NCI-H1694 treated with DMSO at 0.1 percent for 48 hours (cell line): ENCODE measurements around the gene PDXP.

Source experiments
- DNase-seq: peaks from one replicate; lab custom pipeline; 2025; lab: John Stamatoyannopoulos, UW

The PDXP gene

DNA sequence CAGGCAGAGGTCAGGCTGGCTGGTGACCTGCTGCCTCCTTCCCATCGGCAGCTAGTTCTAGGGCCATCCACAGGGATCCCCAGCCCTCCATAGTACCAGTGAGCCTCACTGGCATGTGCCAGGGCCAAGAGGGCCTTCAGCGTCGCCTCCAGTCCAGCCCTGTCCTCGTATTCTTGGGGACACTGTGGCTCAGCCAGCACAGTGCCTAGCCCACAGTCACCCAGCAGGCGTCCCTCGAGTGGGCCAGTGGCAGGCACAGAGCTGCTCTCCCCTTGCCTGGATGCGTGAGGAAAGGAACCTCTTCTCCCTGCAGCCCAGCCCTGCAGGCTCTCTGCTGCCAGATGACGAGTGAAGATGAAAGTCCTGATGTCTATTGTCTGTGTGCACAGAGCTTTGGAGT lies 29.7 kb upstream of the PDXP start:
- no peak for DNase-seq

DNA sequence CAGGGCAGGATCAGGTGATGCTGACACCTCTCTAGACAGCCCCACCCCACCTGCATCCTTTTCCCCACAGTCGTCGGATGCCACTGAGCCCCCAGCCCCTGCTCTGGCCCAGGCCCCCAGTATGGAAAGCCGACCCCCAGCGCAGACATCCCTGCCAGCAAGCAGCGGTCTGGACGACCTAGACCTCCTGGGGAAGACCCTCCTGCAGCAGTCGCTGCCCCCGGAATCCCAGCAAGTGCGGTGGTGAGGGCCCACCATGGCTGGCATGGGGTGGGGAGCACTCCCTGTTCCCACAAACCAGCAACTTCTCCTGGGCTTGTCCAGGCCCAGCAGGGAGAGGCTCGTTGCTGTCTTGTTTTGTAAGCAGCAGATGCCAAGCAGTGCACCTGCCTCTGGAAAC lies 28.6 kb upstream of the PDXP start:
- no peak for DNase-seq

DNA sequence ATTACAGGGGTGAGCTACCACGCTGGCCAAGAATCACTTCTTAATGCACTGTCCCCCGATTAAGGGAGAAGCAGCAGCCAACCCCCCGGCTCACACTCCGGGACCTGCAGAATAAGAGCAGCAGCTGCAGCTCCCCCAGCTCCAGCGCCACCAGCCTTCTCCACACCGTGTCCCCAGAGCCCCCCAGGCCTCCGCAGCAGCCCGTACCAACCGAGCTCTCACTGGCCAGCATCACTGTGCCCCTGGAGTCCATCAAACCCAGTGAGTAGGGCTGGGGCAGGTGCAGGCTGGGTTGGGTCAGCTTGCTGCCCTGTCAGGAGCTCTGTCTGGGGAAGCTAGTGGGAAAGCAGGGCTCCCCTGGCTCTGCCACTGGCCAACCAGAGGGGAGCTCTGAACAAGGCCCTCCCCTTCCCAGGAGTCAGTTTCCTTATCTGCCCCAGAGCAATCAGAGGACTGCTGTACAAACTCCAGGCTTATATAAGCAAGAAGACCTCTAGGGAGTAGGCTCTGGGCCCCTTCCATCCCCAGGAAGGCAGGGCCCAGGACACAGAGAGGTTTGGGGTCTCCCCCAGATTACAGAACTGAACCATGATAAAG lies 27.6 kb upstream of the PDXP start:
- DNase-seq = no peak

DNA sequence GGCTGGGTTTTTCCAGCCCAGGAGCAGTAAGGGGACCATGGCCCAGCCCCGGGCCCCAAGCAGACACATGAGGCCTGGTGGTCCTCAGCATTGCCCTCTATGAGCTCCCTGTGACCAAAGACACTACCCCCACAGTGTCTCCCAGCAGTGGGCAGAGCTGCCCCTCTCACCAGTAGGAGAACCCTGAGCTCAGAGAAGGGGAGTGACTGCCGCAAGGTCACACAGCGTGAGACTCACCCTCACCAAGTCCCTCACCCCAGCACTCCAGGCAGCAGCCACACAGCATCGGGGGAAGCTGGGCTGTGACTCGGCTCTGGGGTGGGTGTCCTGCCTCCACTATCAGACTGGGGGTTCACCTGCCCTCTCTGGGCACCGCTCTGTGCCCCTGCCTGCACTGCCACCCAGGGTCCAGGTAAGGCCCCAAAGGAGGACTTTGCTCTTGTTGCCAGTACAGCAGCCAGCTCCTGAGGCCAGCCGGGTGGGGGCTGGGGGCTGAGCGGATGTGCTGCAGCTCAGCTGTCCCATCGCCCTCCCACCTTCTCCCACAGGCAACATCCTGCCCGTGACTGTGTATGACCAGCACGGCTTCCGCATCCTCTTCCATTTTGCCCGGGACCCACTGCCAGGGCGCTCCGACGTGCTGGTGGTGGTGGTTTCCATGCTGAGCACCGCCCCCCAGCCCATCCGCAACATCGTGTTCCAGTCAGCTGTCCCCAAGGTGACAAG lies 26.9 kb upstream of the PDXP start:
- DNase-seq = no peak

DNA sequence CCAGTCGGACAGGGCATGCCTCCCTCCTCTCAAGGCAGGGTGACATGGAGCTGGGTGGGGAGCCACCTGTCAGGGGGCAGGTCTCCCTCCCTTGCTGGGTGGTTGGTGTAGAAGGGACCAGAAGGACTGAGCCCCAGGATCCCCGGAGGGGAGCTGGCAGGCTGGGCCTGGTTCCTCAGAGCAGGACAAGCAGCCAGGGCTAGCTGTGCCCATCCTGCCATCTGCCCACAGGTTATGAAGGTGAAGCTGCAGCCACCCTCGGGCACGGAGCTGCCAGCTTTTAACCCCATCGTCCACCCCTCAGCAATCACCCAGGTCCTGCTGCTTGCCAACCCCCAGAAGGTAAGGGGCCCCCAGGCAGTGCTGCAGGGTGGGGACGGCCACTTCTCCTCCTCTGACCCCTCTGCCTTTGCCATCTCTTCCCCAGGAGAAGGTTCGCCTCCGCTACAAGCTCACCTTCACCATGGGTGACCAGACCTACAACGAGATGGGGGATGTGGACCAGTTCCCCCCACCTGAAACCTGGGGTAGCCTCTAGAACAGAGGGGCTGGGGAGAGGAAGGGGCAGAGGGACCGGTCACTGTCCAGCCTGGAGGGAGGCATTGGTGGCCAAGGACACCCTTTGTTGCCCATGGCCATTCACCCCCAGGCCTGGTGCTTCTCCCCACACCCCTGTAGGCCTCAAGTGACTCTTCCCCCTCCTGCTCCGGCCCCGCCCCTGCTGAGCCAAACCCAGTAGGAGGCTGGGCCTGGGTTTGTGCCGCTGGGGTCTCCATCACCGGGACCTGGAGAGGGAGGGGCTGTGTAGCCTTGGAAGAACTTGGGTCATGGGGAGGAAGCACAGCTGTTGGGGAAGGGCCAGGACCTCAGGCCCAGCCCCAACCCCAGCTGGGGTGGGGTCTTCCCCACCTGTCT lies 26.1 kb upstream of the PDXP start:
- no peak for DNase-seq

DNA sequence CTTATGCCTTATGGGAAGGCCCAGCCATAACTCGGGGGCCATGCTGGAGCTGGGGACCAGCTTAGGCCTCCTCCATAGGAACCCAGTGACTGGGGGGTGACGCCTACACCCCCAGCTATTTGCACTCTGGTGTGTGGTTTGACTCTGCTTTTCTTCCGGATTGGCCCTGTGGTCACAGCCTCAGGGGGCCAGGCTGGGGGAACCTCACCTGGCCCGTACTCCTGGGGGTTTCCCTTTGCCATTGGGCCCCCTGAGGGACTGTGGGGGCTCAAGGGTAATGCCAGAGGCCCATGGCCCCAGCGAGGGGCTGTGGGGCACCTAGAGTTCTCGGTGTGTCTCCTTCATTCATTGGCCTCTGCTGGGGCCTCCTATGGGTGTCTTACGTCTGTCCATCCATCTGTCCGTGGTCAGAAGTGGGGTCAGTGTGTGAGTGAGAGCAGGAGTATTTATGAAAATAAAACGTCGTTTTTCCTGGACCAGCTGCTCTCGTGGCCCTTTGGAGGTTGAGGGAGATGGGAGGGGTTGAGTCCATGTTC lies 25.4 kb upstream of the PDXP start:
- DNase-seq = no peak

DNA sequence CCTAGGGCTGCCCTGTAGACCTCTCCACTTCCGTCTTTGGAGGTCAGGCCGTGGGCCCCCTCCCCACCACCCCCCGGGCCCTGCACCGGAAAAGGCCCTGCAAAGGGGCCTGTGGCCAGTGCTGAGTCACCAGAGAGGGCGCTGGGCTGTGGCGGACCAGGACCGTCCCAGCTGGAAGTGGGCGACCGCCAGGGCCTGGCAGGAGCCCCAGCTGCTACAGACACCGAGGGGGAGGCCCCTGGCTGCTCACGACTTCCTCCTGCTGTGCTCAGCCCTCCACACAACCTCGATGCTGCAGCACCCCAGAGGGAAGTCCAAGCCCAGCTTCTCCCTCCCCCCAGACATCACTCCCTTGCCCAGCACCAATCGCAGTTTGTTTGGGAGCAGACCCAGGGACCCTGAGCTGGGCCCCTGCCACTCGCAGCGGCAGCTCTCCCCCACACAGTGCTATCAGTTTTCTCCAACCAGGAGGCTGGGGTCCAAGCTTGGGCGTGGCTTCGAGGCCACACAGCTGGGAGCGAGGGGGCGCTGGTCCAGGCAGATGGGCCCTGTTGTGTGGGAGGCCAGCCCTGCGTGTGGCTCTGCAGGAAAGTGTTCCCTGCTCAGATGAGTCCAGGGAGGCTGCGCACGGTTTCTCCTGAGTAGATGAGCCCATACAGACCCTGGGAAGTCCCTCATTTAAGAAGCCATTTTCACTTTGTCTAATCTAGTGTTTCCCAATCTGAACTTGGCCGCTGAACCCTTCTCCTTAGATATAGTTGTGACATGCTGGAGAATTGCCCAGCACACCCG lies 24.7 kb upstream of the PDXP start:
- peak; percentile 50 for DNase-seq

DNA sequence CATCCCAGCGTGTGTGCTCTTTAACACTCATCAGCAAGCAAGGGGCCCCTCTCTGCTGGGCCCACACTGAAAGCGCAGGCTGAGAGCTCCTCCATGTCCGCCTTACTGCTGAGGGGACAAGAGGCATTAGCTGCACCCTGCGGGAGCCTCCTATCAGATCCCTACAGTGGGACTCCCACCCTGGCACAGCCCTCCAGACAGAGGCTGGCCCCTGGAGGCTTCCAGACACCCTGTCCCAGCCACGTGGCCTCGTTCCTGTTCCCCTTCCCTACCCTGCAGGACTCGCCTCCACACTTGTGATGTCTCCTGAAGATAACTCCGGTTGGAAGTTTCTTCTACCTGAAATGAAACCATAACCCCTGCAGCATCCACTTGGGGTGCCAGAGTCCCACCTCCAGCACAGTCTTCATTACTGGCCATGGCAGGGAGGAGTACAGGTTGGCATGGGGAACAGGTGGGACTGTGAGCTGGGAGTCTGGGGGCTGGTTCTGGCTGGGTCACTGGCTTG lies 24.1 kb upstream of the PDXP start:
- no peak for DNase-seq

DNA sequence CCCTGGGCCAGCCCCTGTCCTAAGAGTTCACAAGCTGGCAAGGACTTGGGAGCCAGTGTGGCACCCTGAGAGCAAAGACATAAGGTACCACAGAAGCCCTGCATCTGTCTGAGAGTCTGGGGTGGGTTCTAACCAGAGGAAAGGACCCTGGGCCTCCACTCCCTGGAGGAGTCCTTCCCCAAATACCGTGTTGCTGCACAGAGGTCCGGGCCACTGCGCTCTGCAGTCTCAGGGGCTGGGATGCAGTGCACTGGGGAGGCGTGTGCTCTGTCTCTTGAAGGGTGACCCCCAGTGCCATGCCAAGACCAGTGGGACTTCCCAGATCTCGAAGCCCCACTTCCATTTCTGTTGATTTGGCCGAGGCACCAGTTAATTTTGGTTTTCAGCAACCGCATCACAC lies 23.4 kb upstream of the PDXP start:
- no peak for DNase-seq

DNA sequence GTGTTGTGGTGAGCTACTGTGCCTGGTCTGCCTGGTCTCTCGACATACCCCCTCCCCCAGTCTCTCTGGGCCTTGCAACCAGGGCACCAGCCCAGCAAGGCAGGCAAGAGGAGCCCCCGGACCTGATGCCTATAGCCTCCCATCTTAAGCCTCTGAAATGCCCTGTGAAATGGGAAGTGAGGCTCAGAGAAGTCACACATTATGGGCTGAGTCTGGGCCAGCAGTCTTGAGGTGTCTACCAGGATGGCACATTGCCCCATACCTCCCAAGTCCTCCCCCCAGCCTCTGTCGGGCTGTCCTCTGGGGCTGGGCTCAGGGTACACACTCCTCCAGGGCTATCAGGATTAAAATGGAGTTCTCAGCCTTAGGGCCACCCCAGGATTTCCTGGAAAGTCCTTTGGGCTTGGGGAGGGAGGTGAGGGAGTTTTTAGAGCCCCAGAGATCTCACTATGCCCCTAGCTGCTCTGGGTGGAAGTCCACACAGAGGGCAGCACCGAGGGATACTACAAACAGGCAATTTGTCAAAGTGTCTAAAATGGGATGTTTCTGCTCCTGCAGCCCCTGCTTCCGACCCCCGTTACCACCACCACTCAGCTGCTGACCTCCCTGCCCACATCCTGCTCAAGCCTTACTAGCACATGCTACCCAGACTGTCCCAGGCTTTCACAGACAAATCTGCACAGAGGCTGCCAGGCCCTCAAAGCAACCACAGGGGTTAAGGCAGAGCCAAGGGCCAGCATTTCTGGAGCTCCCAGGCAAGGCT lies 22.2 kb upstream of the PDXP start:
- no peak for DNase-seq

DNA sequence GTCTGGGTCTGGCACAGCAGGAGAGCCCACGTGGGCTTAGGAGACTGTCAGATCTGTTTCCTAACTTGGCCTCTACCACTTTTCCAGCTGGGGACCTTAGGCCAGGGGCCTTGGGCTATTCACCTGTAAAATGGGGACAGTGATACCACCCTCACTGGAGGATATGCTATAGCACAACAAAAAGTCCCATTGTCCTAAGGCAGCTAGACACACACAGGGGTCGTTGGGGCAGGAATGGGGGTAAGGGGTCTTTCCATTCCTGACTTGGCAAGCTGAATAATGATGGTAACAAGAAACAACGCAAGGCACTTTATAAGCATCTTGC lies 21.6 kb upstream of the PDXP start:
- no peak for DNase-seq

DNA sequence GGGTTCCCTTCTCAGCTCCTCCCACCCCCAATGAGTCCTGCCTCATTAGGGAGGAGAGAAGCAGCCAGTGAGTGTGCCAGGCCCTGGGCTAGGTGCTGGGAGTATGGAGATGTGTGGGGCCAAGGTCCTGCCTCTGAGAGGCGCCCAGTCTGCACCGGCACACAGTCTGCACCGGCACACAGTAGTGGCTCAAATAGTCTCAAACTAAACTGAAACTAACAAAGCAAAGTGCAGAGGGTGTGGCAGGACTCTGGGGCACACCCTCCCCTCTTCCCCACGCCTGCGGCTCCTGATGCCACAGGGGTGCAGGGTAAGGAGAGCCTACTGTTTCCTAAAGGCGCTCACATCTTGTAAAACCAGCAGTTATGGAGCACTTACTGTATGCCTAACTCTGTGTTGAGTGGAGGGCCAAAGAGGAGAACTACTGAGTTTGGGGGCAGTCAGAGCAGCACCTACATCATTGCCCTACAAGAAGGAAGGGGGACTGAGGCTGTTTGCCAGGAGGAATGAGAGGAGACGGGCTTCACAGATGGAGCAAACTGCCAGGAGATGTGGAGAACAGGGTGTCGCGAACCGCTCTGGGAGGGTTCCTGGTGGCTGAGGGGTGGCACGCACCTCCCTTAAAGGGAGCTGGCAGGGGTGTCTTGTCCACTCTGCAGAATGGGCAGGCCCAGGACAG lies 20.0 kb upstream of the PDXP start:
- no peak for DNase-seq

DNA sequence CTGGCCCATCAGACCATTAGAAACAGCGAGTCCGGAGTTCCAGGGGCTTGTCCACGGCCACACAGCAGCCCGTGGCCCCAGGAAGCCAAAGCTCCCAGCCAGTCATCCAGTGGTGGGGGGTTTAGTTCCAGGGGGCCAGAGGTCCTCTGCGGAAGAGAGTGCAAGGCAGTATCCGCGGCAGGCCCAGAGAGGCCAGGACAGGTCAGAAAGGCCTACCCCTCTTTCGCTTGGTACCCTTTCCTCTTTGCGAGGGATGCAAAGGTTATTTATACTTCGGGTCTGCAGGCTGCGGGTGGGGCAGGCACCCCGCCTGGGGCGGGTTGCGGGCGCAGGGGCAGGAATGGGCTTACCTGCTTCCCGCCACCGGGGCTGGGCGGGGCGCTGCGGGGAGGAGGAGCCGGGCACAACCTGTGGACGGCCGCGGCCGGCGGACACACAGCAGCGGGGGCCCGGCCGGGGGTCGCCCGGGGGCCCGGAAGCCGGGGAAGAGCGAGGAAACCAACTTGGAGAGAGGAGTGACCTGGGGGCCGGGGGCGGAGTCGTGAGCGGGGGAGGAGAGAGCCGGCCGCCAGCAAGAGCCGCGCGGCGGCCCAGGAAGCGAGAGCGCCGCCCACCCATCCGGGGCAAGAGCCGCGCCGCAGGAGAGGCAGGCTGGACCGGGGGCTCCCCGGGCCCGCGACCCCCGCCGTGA lies 19.3 kb upstream of the PDXP start, which contains the start of gene SH3BP1:
SH3BP1 (plus strand) TSS at position 600 of the 691 bp plus-strand sequence. CDS start 119 bp downstream, outside the sequence.
- no peak for DNase-seq

DNA sequence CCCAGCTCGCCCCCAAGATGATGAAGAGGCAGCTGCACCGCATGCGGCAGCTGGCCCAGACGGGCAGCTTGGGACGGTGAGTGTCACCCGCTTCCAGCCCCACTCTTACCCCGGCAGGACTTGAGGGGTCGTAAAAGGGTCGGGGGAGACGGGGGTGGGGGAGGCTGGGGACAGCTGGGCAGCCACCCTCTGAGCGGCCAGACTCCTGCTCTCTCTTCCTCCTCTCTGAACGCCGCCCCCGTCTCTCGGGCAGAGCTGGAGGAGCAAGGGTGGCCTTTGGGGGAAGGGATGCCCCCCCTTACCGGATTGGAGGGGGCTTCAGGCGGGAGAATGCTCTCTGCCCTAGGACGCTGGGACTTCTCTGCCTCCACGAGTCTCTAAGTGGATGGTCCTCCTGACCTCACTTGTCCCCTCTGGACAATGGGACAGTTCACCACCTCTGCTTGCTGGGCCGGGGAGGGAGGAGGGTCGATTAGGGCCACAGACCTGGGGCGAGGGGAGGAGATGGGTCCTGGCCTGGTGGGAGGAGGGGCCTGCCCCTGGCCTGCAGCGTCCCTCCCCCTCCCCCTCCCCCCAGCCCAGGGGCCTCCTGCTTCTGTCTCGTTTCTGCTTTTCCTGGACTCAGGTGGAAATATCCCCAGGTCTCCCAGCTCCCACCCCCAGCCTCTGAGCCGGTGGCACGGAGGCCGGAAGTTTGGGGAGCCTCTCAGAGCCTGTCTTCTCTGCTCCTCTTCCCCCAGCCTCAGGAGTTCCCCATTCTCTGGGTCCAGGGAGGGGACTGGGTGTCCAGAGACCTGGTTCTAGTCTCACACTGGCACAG lies 18.5 kb upstream of the PDXP start:
- no peak for DNase-seq

DNA sequence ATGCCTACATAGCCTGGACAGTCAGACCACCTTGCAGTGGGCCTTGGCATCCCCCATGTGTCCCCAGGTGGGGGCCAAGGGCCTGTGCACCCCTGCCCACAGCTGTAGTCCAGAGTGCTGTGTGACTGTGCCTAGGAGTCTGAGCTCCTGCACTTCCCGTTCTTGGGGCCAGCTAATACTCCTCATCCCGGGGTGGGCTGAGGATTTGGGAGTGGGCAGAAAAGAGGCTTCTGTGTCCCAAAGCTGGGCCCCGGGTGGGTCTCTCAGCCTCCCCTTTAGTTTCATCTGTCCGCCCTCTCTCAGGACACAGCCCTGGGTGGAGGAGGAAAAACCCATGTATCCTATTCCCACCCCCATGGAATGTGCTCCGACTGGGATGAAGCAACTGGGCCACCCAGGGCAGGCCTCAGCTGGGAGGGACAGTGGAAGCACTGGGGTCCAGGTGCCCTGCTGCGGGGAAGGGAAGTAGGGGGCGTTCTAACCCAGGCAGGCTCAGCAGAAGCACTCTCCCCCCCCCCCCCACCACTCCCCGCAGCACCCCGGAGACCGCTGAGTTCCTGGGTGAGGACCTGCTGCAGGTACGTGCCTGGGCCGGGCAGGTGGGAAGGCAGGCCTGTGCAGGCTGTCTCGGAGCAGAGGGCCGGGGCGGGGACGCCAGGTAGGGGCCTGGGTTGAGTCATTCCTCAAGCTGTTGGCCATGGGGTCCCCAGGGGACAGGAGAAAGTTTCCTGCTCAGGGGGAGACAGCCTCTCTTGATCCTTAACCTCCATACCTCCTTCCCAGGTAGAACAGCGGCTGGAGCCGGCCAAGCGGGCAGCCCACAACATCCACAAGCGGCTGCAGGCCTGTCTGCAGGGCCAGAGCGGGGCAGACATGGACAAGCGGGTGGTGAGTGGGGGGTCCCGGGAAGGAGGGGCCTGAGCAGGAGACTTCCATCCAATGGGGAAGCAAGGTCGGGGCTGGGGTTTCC lies 17.6 kb upstream of the PDXP start:
- DNase-seq = no peak

DNA sequence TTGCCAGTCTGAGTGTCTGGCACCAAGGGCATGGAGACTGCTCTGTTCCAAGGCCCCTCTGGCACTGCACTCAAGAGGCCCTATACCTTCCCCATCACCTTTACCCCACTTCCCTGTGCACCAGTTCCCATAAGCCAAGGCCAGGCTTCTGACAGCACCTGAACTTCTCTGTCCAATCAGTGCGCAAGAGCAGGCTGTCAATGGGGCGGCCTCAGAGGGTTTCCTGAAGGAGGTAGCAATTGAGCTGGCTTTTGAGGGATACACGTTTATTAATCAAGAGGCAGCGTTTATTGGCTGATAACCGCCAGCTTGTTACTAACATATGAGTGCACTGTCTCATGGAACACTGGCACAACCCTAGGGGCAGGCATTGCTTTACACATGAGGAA lies 17.0 kb upstream of the PDXP start:
- no peak for DNase-seq

DNA sequence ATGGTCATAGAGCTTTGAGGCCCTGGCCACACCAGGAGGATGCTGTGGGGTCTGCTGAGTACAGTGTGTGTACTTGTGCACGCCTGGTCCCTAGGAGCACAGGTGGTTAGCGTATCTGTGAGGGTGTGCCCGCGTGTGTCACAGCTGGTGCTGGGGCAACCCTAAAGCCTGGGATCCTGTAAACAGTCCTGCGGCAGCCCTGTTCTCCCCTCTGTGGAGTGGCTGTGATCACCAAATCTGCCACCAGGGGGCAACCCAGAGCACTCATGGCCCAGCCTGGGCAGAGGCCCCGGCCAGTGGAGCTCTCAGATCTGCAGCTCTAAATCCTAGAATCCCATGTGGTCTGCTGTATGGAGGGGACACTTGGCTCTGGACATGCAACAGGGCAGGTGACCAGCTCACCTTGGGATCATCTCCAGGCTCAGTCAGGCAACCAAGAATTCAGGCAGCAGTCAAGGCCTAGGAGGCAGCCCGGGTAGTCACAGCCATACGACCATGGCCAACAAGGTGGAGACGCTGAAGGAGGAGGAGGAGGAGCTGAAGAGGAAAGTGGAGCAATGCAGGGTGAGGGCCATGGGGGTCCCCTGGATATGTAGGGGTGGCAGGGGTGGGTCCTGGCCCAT lies 15.2 kb upstream of the PDXP start:
- DNase-seq = peak; percentile 24
